HCT116 (cell line): ENCODE results near the gene INS. TPM values are rescaled to one million over a fixed set of nuclear protein-coding genes. Genes with fewer than 3 reads are reported as not detected.

Source experiments
- ATAC-seq: fragments of 200-7000 bp; cut with Tn5 transposase; 2 replicates; pipeline ENCODE4 v1.9.1; 2020; ENCODE audit warnings: mild to moderate bottlenecking, moderate library complexity
- BruUV-seq: library from RNA; stranded (reverse); fragments of 400-500 nt; replicated peaks from 2 replicates; lab custom pipeline; 2021; lab: Mats Ljungman, UMichigan
- CTCF ChIA-PET: fragments of 300-600 bp; sonication (Branson Sonifier 250); formaldehyde crosslinking; loops from one replicate; lab custom pipeline; 2021; ENCODE audit warnings: antibody characterized with exemption; lab: Charles Lee
- POLR2A ChIA-PET: fragments of 300-600, 350-600 bp; sonication (Branson Sonifier 250); formaldehyde crosslinking; loops from one replicate; lab custom pipeline; 2021; ENCODE audit warnings: antibody characterized with exemption; lab: Charles Lee
- RAD21 ChIA-PET, 2 experiments: fragments of 300-600 bp; sonication (Branson Sonifier 250); formaldehyde crosslinking; loops; one replicate each; lab custom pipeline; 2023; ENCODE audit warnings: low total read pairs in 2 of 2; ENCODE audit not compliant: uncharacterized antibody in 2 of 2, unreplicated experiment in 2 of 2, low non-redundant PET in 1 of 2; lab: Charles Lee
- DNase-seq: peaks from one replicate; pipeline ENCODE4 v3.0.0-alpha.2; 2010; ENCODE audit warnings: low read depth, low spot score
- H2AFZ ChIP-seq: fragments of 200-600 bp; shearing (Covaris generic), sonication (generic); 2 replicates; pipeline ENCODE4 v1.6.1; 2017; ENCODE audit warnings: low read depth, mixed run types, mixed read lengths, antibody characterized with exemption, low read length; ENCODE audit not compliant: poor library complexity, severe bottlenecking
- H3K27ac ChIP-seq: 2 replicates; pipeline ENCODE4 v1.5.1; 2012; ENCODE audit warnings: low read depth, low read length
- H3K27me3 ChIP-seq: fragments of 200-600 bp; sonication (generic); 2 replicates; pipeline ENCODE4 v1.6.1; 2016; ENCODE audit warnings: mixed run types, low read length, mixed read lengths; ENCODE audit not compliant: insufficient read depth
- H3K36me3 ChIP-seq, 2 experiments: fragments of 200-500 bp in 1 of 2; fragments of 200-600 bp in 1 of 2; sonication (Bioruptor generic) in 1 of 2; sonication (generic) in 1 of 2; 2 replicates each; pipeline versions ENCODE4 v1.5.1 to v1.6.1; 2014 to 2016; ENCODE audit warnings: low read length in 2 of 2, inconsistent platforms in 1 of 2, mixed read lengths in 1 of 2, mixed run types in 1 of 2; ENCODE audit not compliant: insufficient read depth in 2 of 2, control insufficient read depth in 1 of 2
- H3K4me1 ChIP-seq, 2 experiments: fragments of 200-600 bp in 1 of 2; sonication (generic) in 1 of 2; 2 replicates each; pipeline versions ENCODE4 v1.5.1 to v1.6.1; 2012 to 2017; ENCODE audit warnings: low read length in 2 of 2, inconsistent platforms in 1 of 2, mild to moderate bottlenecking in 1 of 2, mixed read lengths in 1 of 2, mixed run types in 1 of 2, moderate library complexity in 1 of 2; ENCODE audit not compliant: insufficient read depth in 2 of 2, control insufficient read depth in 1 of 2
- H3K4me2 ChIP-seq: fragments of 200-600 bp; sonication (generic); 2 replicates; pipeline ENCODE4 v1.6.1; 2017; ENCODE audit warnings: mixed run types, low read length, mixed read lengths
- H3K4me3 ChIP-seq, 2 experiments: fragments of 200-600 bp in 1 of 2; sonication (generic) in 1 of 2; replicated peaks in 1 of 2; 2 replicates each; pipeline ENCODE4 v1.5.1; 2011 to 2016; ENCODE audit warnings: low read length in 2 of 2, control low read depth in 1 of 2, low read depth in 1 of 2, mild to moderate bottlenecking in 1 of 2, mixed read lengths in 1 of 2, mixed run types in 1 of 2
- H3K79me2 ChIP-seq: fragments of 200-600 bp; sonication (generic); 2 replicates; pipeline ENCODE4 v1.6.1; 2017; ENCODE audit warnings: mild to moderate bottlenecking, mixed run types, low read length, moderate library complexity, mixed read lengths; ENCODE audit not compliant: insufficient read depth
- H3K9ac ChIP-seq: fragments of 200-600 bp; sonication (generic); 2 replicates; pipeline ENCODE4 v1.6.1; 2016; ENCODE audit warnings: low read length, mixed read lengths
- H3K9me2 ChIP-seq: fragments of 200-600 bp; sonication (generic), shearing (Covaris generic); 2 replicates; pipeline ENCODE4 v1.6.1; 2017; ENCODE audit warnings: mixed run types, mild to moderate bottlenecking, moderate library complexity; ENCODE audit not compliant: insufficient read depth
- H3K9me3 ChIP-seq, 2 experiments: fragments of 200-500 bp in 1 of 2; fragments of 200-600 bp in 1 of 2; sonication (Bioruptor generic) in 1 of 2; sonication (generic) in 1 of 2; 2 replicates each; pipeline ENCODE4 v1.6.1; 2014 to 2017; ENCODE audit warnings: low read length in 2 of 2, mixed read lengths in 2 of 2, inconsistent platforms in 1 of 2, low read depth in 1 of 2, mild to moderate bottlenecking in 1 of 2, mixed run types in 1 of 2, moderate library complexity in 1 of 2; ENCODE audit not compliant: control insufficient read depth in 1 of 2, insufficient read depth in 1 of 2
- H4K20me1 ChIP-seq: fragments of 200-600 bp; sonication (generic), shearing (Covaris generic); 2 replicates; pipeline ENCODE4 v1.6.1; 2017; ENCODE audit warnings: mixed run types, mild to moderate bottlenecking, moderate library complexity; ENCODE audit not compliant: insufficient read depth
- ATF3 ChIP-seq: IDR thresholded peaks from 2 replicates; pipeline ENCODE4 v1.6.1; 2012
- CBX3 ChIP-seq: IDR thresholded peaks from 2 replicates; pipeline ENCODE4 v1.6.1; 2012; ENCODE audit warnings: low read depth
- CTCF ChIP-seq, 3 experiments: fragments of 200-600 bp in 1 of 3; sonication (generic) in 1 of 3; IDR thresholded peaks in 2 of 3; conservative IDR thresholded peaks in 1 of 3; 2 replicates each; pipeline ENCODE4 v1.5.1; 2012 to 2017; ENCODE audit warnings: low read depth in 2 of 3, low read length in 2 of 3, antibody characterized with exemption in 1 of 3, borderline replicate concordance in 1 of 3, control low read depth in 1 of 3, mild to moderate bottlenecking in 1 of 3, mixed read lengths in 1 of 3, mixed run types in 1 of 3, moderate library complexity in 1 of 3; ENCODE audit not compliant: insufficient read depth in 1 of 3
- EZH2 ChIP-seq: fragments of 200-600 bp; sonication (generic); IDR thresholded peaks from 2 replicates; pipeline ENCODE4 v1.6.1; 2017; ENCODE audit warnings: antibody characterized with exemption, mixed run types
- EZH2phosphoT487 ChIP-seq: fragments of 200-600 bp; IDR thresholded peaks from 2 replicates; pipeline ENCODE4 v1.6.1; 2018; ENCODE audit warnings: antibody characterized with exemption, borderline replicate concordance
- FOSL1 ChIP-seq: IDR thresholded peaks from 2 replicates; pipeline ENCODE4 v1.6.1; 2012; ENCODE audit warnings: low read depth
- POLR2A ChIP-seq: IDR thresholded peaks from 2 replicates; pipeline ENCODE4 v1.7.0; 2011; ENCODE audit warnings: borderline replicate concordance; ENCODE audit not compliant: insufficient read depth, insufficient read length; ENCODE audit errors: extremely low read depth
- RAD21 ChIP-seq: IDR thresholded peaks from 2 replicates; pipeline ENCODE4 v1.6.1; 2012; ENCODE audit warnings: low read depth, mild to moderate bottlenecking
- REST ChIP-seq: IDR thresholded peaks from 2 replicates; pipeline ENCODE4 v1.6.1; 2012; ENCODE audit warnings: low read depth
- SP1 ChIP-seq: IDR thresholded peaks from 2 replicates; pipeline ENCODE4 v1.6.1; 2012; ENCODE audit warnings: low read depth
- SRF ChIP-seq: IDR thresholded peaks from 2 replicates; pipeline ENCODE4 v1.6.1; 2012; ENCODE audit warnings: low read depth
- TCF7L2 ChIP-seq: IDR thresholded peaks from 2 replicates; pipeline ENCODE4 v1.7.0; 2011; ENCODE audit warnings: borderline replicate concordance, inconsistent platforms; ENCODE audit not compliant: insufficient read depth, insufficient read length; ENCODE audit errors: extremely low read depth
- ZBTB33 ChIP-seq: IDR thresholded peaks from 2 replicates; pipeline ENCODE4 v1.6.1; 2011; ENCODE audit warnings: mild to moderate bottlenecking, low read length, moderate library complexity; ENCODE audit not compliant: insufficient replicate concordance; ENCODE audit errors: extremely low read depth
- ZFX ChIP-seq: fragments of 450-650 bp; IDR thresholded peaks from 2 replicates; pipeline ENCODE4 v1.6.1; 2017
- ZNF274 ChIP-seq: fragments of 200-500 bp; sonication (Bioruptor generic); IDR thresholded peaks from 2 replicates; pipeline ENCODE4 v1.6.1; 2014; ENCODE audit warnings: mild to moderate bottlenecking, low read depth, low read length, inconsistent platforms
- intact Hi-C: fragments of 100-400 bp; cut with micrococcal nuclease; formaldehyde crosslinking; loops from 2 replicates; pipeline ENCODE4 v1.10.0; 2022
- total RNA-seq: library from RNA; stranded (reverse); gene quantifications from one replicate; pipeline ENCODE4 v1.2.1, GENCODE V29; 2021; ENCODE audit not compliant: unreplicated experiment

INS gene
- total RNA-seq, 1 experiment from 2014 or later: 0.44 TPM

GRCh38 chr11:2164861-2165555, 4.0 kb upstream of the INS start:
- no peaks in the 10 kb centered on the region for H3K9me3 ChIP-seq
- TF ChIP-seq SP1 (no peak), REST (no peak), SRF (no peak), RAD21 (no peak), EZH2phosphoT487 (no peak), TCF7L2 (no peak), CBX3 (no peak), ZNF274 (no peak), ZFX (no peak), ZBTB33 (no peak), ATF3 (no peak), FOSL1 (no peak), EZH2 (no peak), CTCF (IDR thresholded peaks at IDR 0.05 in 2 of 3, conservative IDR thresholded peaks at IDR 0.05 in 1 of 3; ENCODE audit: borderline replicate concordance in 1 of 3, insufficient read depth in 1 of 3, low read depth in 2 of 3, low read length in 2 of 3) (no peak), POLR2A (no peak)
- TF ChIP-seq, all 23 proteins: peak for 0
- H3K9me2 ChIP-seq: no peaks in the 10 kb centered on the region
- H3K79me2 ChIP-seq: no peaks in the 10 kb centered on the region
- RAD21 ChIA-PET: no interaction called here
- no peaks in the 10 kb centered on the region for H3K36me3 ChIP-seq
- H3K27ac ChIP-seq: no peak overlapping the region
- CTCF ChIA-PET: interaction anchor here (2.0 to 4.8 kb wide), 2 partner anchors 14 to 255 kb away, joined by 10 to 23 read pairs; no protein-coding TSS in a partner anchor
- intact Hi-C loops: no loop called here
- H3K4me2 ChIP-seq: no peak overlapping the region
- H3K27me3 ChIP-seq: no peaks in the 10 kb centered on the region
- H3K4me3 ChIP-seq: no peak overlapping the region
- no TSS peak for BruUV-seq
- POLR2A ChIA-PET: no interaction called here
- no peak for DNase-seq
- peaks cover 2 to 20% of the 10 kb centered on the region in 2 experiments; a peak in 3 of 4 replicates for H3K4me1 ChIP-seq
- no peak for ATAC-seq
- no peaks in the 10 kb centered on the region for H4K20me1 ChIP-seq
- H3K9ac ChIP-seq: no peak overlapping the region
- no peak overlapping the region for H2AFZ ChIP-seq
